Measurements from ENCODE around the gene GNB2. TPM values are rescaled to one million over a fixed set of nuclear protein-coding genes. Genes with fewer than 3 reads are reported as not detected.

Gene GNB2
- total and polyA plus RNA-seq, 2 donors from 2014 or later: 234 to 265 TPM

DNA sequence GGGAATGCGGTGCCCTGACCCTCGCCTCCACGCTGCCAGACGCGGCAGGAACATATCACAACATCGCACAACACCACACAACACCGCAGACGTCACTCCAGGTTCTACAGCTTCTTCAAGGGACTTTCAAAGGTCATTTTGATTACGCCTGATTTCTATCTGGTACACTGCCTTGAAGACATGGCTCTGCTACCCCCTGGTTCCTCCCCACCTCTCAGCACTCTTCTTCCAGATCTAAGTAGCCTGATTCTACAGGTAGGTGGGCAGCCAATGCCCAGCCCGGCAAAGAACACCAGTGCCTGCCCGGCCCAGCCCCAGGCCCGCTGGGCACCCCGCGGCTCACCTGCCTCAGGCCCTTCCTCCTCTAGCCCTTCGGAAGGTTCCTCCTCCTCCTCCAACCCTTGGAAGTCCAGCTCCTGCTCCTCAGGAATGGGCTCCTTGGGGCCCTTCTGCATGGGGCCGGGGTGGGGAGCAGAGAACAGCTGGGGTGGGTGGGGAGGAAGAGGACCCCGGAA, 12.1 kb downstream of the GNB2 start:
- Histone ChIP-seq H3K9me3 (ENCODE audit: control insufficient read depth in 2 of 3, insufficient read depth in 1 of 3, low read length in 3 of 3) (no peaks in the 10 kb centered on the region), H3K9ac (ENCODE audit: low read length in 3 of 3) (no peak overlapping the region), H3K27me3 (ENCODE audit: control insufficient read depth, insufficient read depth, low read length) (no peaks in the 10 kb centered on the region), H3K36me3 (ENCODE audit: control insufficient read depth in 2 of 3, insufficient read depth in 3 of 3, low read length in 3 of 3) (peaks cover 2 to 26% (median 12%) of the 10 kb centered on the region in 3 donors), H3K4me3 (ENCODE audit: low read length in 3 of 3) (no peak overlapping the region), H3K27ac (ENCODE audit: low read depth in 2 of 2, low read length in 2 of 2) (no peak overlapping the region), H3K4me1 (ENCODE audit: control insufficient read depth in 2 of 3, insufficient read depth in 2 of 3, low read depth in 1 of 3, low read length in 3 of 3) (peaks cover 0 to 4% (median 0%) of the 10 kb centered on the region in 3 donors)
- intact Hi-C loops (cut with DNase I): loop anchor here (10.0 kb wide), 2 partner anchors 111 to 221 kb away; partner anchors contain the start of genes SAP25 and SPACDR
- TF ChIP-seq, protein P1, sequence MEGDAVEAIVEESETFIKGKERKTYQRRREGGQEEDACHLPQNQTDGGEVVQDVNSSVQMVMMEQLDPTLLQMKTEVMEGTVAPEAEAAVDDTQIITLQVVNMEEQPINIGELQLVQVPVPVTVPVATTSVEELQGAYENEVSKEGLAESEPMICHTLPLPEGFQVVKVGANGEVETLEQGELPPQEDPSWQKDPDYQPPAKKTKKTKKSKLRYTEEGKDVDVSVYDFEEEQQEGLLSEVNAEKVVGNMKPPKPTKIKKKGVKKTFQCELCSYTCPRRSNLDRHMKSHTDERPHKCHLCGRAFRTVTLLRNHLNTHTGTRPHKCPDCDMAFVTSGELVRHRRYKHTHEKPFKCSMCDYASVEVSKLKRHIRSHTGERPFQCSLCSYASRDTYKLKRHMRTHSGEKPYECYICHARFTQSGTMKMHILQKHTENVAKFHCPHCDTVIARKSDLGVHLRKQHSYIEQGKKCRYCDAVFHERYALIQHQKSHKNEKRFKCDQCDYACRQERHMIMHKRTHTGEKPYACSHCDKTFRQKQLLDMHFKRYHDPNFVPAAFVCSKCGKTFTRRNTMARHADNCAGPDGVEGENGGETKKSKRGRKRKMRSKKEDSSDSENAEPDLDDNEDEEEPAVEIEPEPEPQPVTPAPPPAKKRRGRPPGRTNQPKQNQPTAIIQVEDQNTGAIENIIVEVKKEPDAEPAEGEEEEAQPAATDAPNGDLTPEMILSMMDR (IDR thresholded peaks at IDR 0.05; ENCODE audit: borderline replicate concordance, extremely low read depth, insufficient read depth): no peak
- DNase-seq (peak in 1 of 5 donors; percentile 47), FAIRE-seq (no peak)

- Histone ChIP-seq H3K27me3 (ENCODE audit: control insufficient read depth, insufficient read depth, low read length) (no peaks in the 10 kb centered on the region), H3K9me3 (ENCODE audit: control insufficient read depth in 2 of 3, insufficient read depth in 1 of 3, low read length in 3 of 3) (no peaks in the 10 kb centered on the region), H3K4me1 (ENCODE audit: control insufficient read depth in 2 of 3, insufficient read depth in 2 of 3, low read depth in 1 of 3, low read length in 3 of 3) (peaks cover 0 to 9% (median 3%) of the 10 kb centered on the region in 3 donors), H3K9ac (ENCODE audit: low read length in 3 of 3) (no peak overlapping the region), H3K27ac (ENCODE audit: low read depth in 2 of 2, low read length in 2 of 2) (no peak overlapping the region), H3K4me3 (ENCODE audit: low read length in 3 of 3) (no peak overlapping the region), H3K36me3 (ENCODE audit: control insufficient read depth in 2 of 3, insufficient read depth in 3 of 3, low read length in 3 of 3) (peaks cover 2 to 26% (median 12%) of the 10 kb centered on the region in 3 donors)
- DNase-seq (peak in 2 of 5 donors; percentile 58 to 60), FAIRE-seq (no peak)
- intact Hi-C loops (cut with DNase I): loop anchor here (10.0 kb wide), 2 partner anchors 112 to 222 kb away; partner anchors contain the start of genes SAP25 and SPACDR
- TF ChIP-seq, protein P1 (IDR thresholded peaks at IDR 0.05; ENCODE audit: borderline replicate concordance, extremely low read depth, insufficient read depth): no peak
Observed at GRCh38 chr7:100686201-100686821, 12.8 kb downstream of the GNB2 start.

DNA sequence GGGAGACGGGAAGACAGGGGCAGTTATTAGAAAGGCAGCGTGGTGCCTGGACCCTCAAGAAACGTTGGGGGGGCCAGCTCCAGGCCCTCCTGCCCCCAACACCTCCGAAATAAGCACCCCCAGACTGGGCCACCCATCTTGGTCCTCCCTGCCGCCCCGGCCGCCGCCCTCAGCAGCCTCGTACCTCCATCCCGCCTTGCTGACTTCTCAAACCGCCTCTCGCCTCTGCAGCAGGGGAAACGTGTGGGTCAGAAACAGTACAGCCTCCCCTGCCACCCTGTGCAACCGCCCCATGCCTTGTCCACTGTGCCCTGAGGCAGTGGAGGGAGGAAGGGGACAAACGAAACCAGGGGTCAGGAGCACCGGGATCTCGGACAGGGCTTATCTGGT, 13.3 kb downstream of the GNB2 start:
- Histone ChIP-seq H3K36me3 (ENCODE audit: control insufficient read depth in 2 of 3, insufficient read depth in 3 of 3, low read length in 3 of 3) (peaks cover 2 to 26% (median 12%) of the 10 kb centered on the region in 3 donors), H3K9ac (ENCODE audit: low read length in 3 of 3) (no peak overlapping the region), H3K4me3 (ENCODE audit: low read length in 3 of 3) (no peak overlapping the region), H3K27ac (ENCODE audit: low read depth in 2 of 2, low read length in 2 of 2) (no peak overlapping the region), H3K27me3 (ENCODE audit: control insufficient read depth, insufficient read depth, low read length) (no peaks in the 10 kb centered on the region), H3K4me1 (ENCODE audit: control insufficient read depth in 2 of 3, insufficient read depth in 2 of 3, low read depth in 1 of 3, low read length in 3 of 3) (peaks cover 0 to 11% (median 6%) of the 10 kb centered on the region in 3 donors), H3K9me3 (ENCODE audit: control insufficient read depth in 2 of 3, insufficient read depth in 1 of 3, low read length in 3 of 3) (no peaks in the 10 kb centered on the region)
- DNase-seq: peak in 1 of 5 donors; percentile 56
- no peak for FAIRE-seq
- TF ChIP-seq, protein P1 (IDR thresholded peaks at IDR 0.05; ENCODE audit: borderline replicate concordance, extremely low read depth, insufficient read depth): no peak
- intact Hi-C loops (cut with DNase I): loop anchor here (10.0 kb wide), 2 partner anchors 112 to 222 kb away; partner anchors contain the start of genes SAP25 and SPACDR

Measured in kidney (tissue), 14 donors.